Epithelial cell of esophagus (primary cell): ENCODE data around the gene SLC16A1.

ENCODE experiments used
- DNase-seq: peaks from one replicate; pipeline ENCODE4 v3.0.0; 2010; ENCODE audit warnings: low read depth
- H3K4me3 ChIP-seq: 2 replicates; pipeline ENCODE4 v1.5.1; 2011; ENCODE audit warnings: mild to moderate bottlenecking, low read length, control low read depth
- TF ChIP-seq, protein P1 (sequence below): IDR thresholded peaks from 2 replicates; pipeline ENCODE4 v1.5.1; 2011; ENCODE audit warnings: low read depth, mild to moderate bottlenecking, low read length, control low read depth, inconsistent platforms; ENCODE audit not compliant: insufficient read depth; ENCODE audit errors: missing control alignments

The SLC16A1 gene

DNA sequence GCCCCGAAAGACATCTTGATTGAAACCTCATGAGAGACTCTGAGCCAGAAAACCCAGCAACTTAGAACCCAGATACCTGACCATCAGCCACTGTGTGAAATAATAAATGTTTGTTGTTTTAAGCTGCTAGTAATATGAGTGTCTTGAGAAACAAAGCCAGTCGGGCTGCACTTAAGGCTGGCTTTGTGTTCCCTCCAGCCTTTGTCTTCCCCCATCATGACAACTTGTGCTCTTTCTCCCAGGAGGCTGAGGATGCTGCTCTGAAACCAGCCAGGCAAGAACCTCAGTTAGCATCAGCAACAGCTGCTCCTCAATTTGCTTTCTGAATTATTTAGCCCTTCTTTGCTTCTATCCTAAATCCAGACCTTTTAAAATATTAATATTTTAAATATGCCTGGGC lies 78.2 kb downstream of the SLC16A1 start:
- DNase-seq, result no peak
- TF ChIP-seq, protein P1, sequence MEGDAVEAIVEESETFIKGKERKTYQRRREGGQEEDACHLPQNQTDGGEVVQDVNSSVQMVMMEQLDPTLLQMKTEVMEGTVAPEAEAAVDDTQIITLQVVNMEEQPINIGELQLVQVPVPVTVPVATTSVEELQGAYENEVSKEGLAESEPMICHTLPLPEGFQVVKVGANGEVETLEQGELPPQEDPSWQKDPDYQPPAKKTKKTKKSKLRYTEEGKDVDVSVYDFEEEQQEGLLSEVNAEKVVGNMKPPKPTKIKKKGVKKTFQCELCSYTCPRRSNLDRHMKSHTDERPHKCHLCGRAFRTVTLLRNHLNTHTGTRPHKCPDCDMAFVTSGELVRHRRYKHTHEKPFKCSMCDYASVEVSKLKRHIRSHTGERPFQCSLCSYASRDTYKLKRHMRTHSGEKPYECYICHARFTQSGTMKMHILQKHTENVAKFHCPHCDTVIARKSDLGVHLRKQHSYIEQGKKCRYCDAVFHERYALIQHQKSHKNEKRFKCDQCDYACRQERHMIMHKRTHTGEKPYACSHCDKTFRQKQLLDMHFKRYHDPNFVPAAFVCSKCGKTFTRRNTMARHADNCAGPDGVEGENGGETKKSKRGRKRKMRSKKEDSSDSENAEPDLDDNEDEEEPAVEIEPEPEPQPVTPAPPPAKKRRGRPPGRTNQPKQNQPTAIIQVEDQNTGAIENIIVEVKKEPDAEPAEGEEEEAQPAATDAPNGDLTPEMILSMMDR, result no peak
- H3K4me3 ChIP-seq, result no peak overlapping the region

DNA sequence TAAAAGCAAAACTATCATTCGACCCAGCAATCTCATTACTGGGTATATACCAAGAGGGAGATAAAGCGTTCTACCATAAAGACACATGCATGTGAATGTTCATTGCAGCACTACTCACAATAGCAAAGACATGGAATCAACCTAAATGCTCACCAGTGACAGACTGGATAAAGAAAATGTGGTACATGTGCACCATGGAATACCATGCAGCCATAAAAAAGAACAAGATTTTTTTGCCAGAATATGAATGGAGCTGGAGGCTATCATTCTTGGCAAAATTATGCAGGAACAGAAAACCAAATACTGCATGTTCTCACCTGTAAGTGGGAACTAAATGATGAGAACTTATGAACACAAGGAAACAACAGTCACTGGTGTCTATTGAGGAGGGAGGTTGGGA lies 79.7 kb downstream of the SLC16A1 start:
- H3K4me3 ChIP-seq, result no peak overlapping the region
- no peak for DNase-seq
- TF ChIP-seq, protein P1, result no peak

DNA sequence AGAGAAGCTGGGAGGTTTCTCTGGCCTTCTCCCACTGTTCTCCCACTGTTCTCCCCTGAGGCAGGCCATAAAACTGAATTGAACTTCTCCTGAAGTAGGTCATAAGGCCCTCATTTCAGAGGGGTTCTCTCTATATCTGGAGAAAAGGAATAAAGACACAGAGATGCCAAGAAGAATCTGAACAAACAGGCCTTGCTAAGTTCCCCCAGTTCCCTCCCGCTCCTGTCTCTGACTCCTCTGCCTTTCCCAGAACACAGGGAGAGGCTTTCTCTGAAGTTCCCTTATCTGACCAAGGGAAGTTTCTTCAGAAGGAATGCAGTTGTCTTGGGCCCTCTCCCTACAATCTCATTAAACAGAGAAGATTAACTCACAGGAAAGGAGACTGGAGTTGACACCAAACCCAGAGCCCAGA lies 83.4 kb downstream of the SLC16A1 start:
- TF ChIP-seq, protein P1, result no peak
- no peak for DNase-seq

DNA sequence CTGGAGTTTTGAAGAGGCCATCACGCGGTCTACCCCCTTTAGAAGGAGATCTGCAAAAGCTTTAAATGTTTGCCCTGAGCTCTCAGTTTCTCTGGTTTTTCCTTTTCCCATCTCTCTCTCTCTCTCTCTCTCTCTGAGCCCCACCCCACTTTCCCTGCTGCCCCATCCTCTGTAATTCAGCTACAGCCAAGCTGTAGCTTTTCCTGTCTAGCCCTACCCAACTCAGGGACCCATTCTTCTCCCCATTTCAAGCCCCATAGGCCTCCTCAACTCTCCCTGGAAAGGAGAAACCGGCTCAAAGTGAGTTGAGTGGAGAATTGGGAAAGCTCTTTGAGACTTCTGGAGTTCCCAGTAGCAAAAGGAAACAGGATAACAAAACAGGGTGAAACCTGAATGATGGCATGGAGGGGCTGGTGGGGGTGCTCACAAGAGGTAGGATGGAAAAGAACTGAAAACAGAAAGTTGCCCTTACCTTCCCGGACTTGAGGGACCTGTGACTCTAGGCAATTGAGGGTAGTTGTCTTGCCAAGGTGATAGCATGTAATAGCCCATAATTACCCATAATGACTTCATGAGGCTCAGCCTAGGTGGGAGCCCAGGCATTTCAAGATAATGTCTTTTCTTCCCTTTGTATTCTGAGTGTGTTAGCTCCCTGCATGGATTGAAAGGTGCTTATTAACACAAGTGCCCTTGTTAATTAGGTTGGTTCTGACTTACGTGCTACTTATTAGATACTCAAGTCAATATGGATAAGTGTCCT lies 84.9 kb downstream of the SLC16A1 start:
- TF ChIP-seq, protein P1, result no peak
- no peak overlapping the region for H3K4me3 ChIP-seq
- no peak for DNase-seq

More for the DNA sequence above, 83.4 kb downstream of the SLC16A1 start:
- H3K4me3 ChIP-seq, result no peak overlapping the region

DNA sequence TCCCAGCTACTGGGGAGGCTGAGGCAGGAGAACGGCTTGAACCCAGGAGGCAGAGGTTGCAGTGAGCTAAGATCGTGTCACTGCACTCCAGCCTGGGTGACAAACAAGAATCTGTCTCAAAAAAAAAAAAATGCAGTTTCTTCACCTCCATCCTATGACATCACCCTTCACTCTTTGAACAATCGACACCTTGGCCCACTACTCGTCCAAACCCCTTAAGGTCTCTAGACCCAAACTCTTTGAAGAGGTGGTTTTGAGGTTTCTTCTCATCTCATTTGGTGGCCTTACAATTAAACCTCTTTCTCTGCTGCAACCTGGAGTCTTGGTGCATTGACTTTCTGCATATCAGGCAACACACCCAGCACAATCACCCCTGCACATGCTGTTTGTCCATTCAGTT lies 86.1 kb downstream of the SLC16A1 start:
- DNase-seq, result no peak
- H3K4me3 ChIP-seq, result no peak overlapping the region
- TF ChIP-seq, protein P1, result no peak

DNA sequence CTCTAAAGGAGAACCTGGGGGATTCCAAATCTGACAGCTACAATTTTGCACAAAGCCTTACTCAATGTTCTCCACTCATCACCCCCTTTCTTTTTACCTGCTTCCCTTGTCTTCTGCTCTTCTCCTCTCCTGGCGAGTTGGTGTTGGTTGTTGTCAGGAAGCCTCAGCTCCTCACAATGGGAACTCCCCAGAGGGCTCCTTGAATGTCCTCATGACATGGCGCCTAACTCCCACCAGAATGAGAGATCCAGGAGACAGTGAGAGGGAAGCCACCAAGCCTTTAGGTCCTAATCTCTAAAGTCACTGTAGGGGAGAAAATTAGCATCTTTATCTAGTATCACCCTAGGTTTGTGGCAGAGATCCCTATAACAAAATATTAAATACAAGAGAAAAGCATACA lies 87.8 kb downstream of the SLC16A1 start:
- no peak overlapping the region for H3K4me3 ChIP-seq
- no peak for DNase-seq
- TF ChIP-seq, protein P1, result no peak

DNA sequence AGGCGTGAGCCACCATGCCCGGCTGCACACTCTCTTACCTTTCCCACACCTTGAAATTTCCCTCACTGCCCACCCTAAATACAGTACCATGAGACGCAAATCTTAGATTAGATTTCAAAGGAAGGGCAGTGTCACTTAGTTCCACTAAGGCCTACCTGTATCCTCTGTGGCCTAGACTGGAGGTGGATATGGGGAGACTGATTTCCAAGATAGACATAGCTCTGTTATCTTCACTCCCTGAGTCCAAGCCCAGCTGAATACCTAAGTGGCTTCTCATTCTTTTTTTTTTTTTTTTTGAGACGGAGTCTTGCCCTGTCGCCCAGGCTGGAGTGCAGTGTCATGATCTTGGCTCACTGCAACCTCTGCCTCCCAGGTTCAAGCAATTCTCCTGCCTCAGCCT lies 89.0 kb downstream of the SLC16A1 start:
- no peak for DNase-seq
- no peak overlapping the region for H3K4me3 ChIP-seq
- TF ChIP-seq, protein P1, result no peak
